PC-9 (cell line): ENCODE data around the gene CLK4.

Source experiments
- CTCF ChIP-seq: fragments of 200-600 bp; sonication (generic); conservative IDR thresholded peaks from 2 replicates; pipeline ENCODE4 v1.6.1; 2017; ENCODE audit warnings: mixed run types, antibody characterized with exemption, mild to moderate bottlenecking, moderate library complexity
- EZH2 ChIP-seq: fragments of 200-600 bp; sonication (generic); IDR thresholded peaks from 2 replicates; pipeline ENCODE4 v1.8.0; 2017; ENCODE audit warnings: antibody characterized with exemption, low read depth

GRCh38 chr5:178622679-178623247 is 4.1 kb downstream of the CLK4 start:
- TF ChIP-seq CTCF: no peak
- TF ChIP-seq EZH2: no peak
